Measurements from ENCODE around the gene ATE1.
"Not testable (repeated sequence)": the region's sequence is repeated elsewhere in the genome, so short reads cannot be mapped to it uniquely, and the experiment has no call there.

GRCh38 chr10:121699703-121700102 is 228.1 kb downstream of the ATE1 start:
- not testable (repeated sequence) for TF ChIP-seq EZH2 (IDR thresholded peaks at IDR 0.05; ENCODE audit: borderline replicate concordance, low read length); CTCF (IDR thresholded peaks at IDR 0.05; ENCODE audit: low read length)

Measured in OCI-LY1 (cell line).